Activated CD8-positive, alpha-beta memory T cell treated with anti-CD3 and anti-CD28 coated beads, Interleukin-2, amount 10 ng/mL, durations not matched to agents 7 days and 5 days (primary cell): Measurements from ENCODE around the gene DRAM1. TPM values are rescaled to one million over a fixed set of nuclear protein-coding genes. Genes with fewer than 3 reads are reported as not detected.

ENCODE experiments used
- ATAC-seq: fragments of 150-1000 bp; cut with Tn5 transposase; one replicate; pipeline ENCODE4 v1.10.0; 2021; ENCODE audit warnings: moderate library complexity
- CTCF ChIA-PET: fragments of 350-600 bp; sonication (Branson Sonifier 250); formaldehyde crosslinking; loops from one replicate; lab custom pipeline; 2021; ENCODE audit warnings: antibody characterized with exemption; lab: Charles Lee
- DNase-seq: peaks from one replicate; pipeline ENCODE4 v3.0.0-alpha.2; 2020
- H3K27ac Mint-ChIP-seq: one replicate; pipeline ENCODE4 v1.8.0; 2021; ENCODE audit warnings: mild to moderate bottlenecking, mixed read lengths
- H3K27me3 Mint-ChIP-seq: one replicate; pipeline ENCODE4 v1.8.0; 2021; ENCODE audit warnings: mixed read lengths
- H3K36me3 Mint-ChIP-seq: one replicate; pipeline ENCODE4 v1.8.0; 2021; ENCODE audit warnings: mild to moderate bottlenecking, mixed read lengths
- H3K4me1 Mint-ChIP-seq: one replicate; pipeline ENCODE4 v1.8.0; 2021; ENCODE audit warnings: mixed read lengths
- H3K4me3 Mint-ChIP-seq: one replicate; pipeline ENCODE4 v1.8.0; 2021; ENCODE audit warnings: mild to moderate bottlenecking, moderate library complexity, mixed read lengths
- H3K9me3 Mint-ChIP-seq: one replicate; pipeline ENCODE4 v1.8.0; 2022; ENCODE audit warnings: low read depth, mixed read lengths
- total RNA-seq, 2 experiments: library from RNA; stranded (reverse); gene quantifications; one replicate each; pipeline ENCODE4 v1.2.3, GENCODE V29; 2021

Gene DRAM1
- total RNA-seq, 2 experiments from 2014 or later: 5.4 to 7.3 TPM

GRCh38 chr12:101925361-101925760 is 48.0 kb downstream of the DRAM1 start:
- CTCF ChIA-PET: no interaction called here

GRCh38 chr12:101925935-101926334 is 48.6 kb downstream of the DRAM1 start:
- CTCF ChIA-PET: no interaction called here
- Mint-ChIP-seq H3K27me3 (no peaks in the 10 kb centered on the region), H3K27ac (no peak overlapping the region), H3K4me3 (no peak overlapping the region), H3K36me3 (peaks cover 4% of the 10 kb centered on the region), H3K4me1 (peaks cover 8% of the 10 kb centered on the region), H3K9me3 (no peaks in the 10 kb centered on the region)
- ATAC-seq: no peak
- no peak for DNase-seq

More at GRCh38 chr12:101925361-101925760, 48.0 kb downstream of the DRAM1 start:
- no peak for ATAC-seq
- DNase-seq: no peak
- Mint-ChIP-seq H3K4me3 (no peak overlapping the region), H3K4me1 (peaks cover 8% of the 10 kb centered on the region), H3K27ac (no peak overlapping the region), H3K36me3 (peaks cover 1% of the 10 kb centered on the region), H3K27me3 (no peaks in the 10 kb centered on the region), H3K9me3 (no peaks in the 10 kb centered on the region)

- Mint-ChIP-seq H3K4me3 (no peak overlapping the region), H3K36me3 (peaks cover 4% of the 10 kb centered on the region), H3K9me3 (no peaks in the 10 kb centered on the region), H3K27me3 (no peaks in the 10 kb centered on the region), H3K27ac (no peak overlapping the region), H3K4me1 (peaks cover 17% of the 10 kb centered on the region)
- CTCF ChIA-PET: no interaction called here
- no peak for DNase-seq
- ATAC-seq: no peak
Measured at GRCh38 chr12:101927036-101927435, 49.7 kb downstream of the DRAM1 start.

- no peaks in the 10 kb centered on the region for H3K9me3 Mint-ChIP-seq
- no peaks in the 10 kb centered on the region for H3K27me3 Mint-ChIP-seq
- CTCF ChIA-PET: interaction anchor here (1.5 to 1.7 kb wide), 2 partner anchors 10 to 12 kb away, joined by 3 to 5 read pairs; no protein-coding TSS in a partner anchor
- H3K4me3 Mint-ChIP-seq: no peak overlapping the region
- DNase-seq: no peak
- peaks cover 20% of the 10 kb centered on the region for H3K4me1 Mint-ChIP-seq
- H3K36me3 Mint-ChIP-seq: peaks cover 4% of the 10 kb centered on the region
- no peak overlapping the region for H3K27ac Mint-ChIP-seq
- no peak for ATAC-seq
Measured at GRCh38 chr12:101927999-101928398, 50.6 kb downstream of the DRAM1 start.

- ATAC-seq (no peak), DNase-seq (no peak)
- Mint-ChIP-seq H3K4me3 (no peak overlapping the region), H3K4me1 (peaks cover 20% of the 10 kb centered on the region), H3K36me3 (peaks cover 4% of the 10 kb centered on the region), H3K9me3 (no peaks in the 10 kb centered on the region), H3K27ac (no peak overlapping the region), H3K27me3 (no peaks in the 10 kb centered on the region)
- CTCF ChIA-PET: interaction anchor here (1.5 to 1.7 kb wide), 2 partner anchors 10 to 11 kb away, joined by 3 to 5 read pairs; no protein-coding TSS in a partner anchor
Measured at GRCh38 chr12:101928556-101928955, 51.2 kb downstream of the DRAM1 start.

- Mint-ChIP-seq H3K4me3 (no peak overlapping the region), H3K36me3 (peaks cover 4% of the 10 kb centered on the region), H3K9me3 (no peaks in the 10 kb centered on the region), H3K27me3 (no peaks in the 10 kb centered on the region), H3K27ac (no peak overlapping the region), H3K4me1 (peaks cover 20% of the 10 kb centered on the region)
- CTCF ChIA-PET: interaction anchor here (1.5 to 1.7 kb wide), 2 partner anchors 10 to 11 kb away, joined by 3 to 5 read pairs; no protein-coding TSS in a partner anchor
- no peak for ATAC-seq
- no peak for DNase-seq
Measured at GRCh38 chr12:101929365-101930041, 52.1 kb downstream of the DRAM1 start.

GRCh38 chr12:101931498-101932326 is 54.3 kb downstream of the DRAM1 start:
- H3K4me3 Mint-ChIP-seq: no peak overlapping the region
- ATAC-seq (peak; percentile 37), DNase-seq (no peak)
- H3K27me3 Mint-ChIP-seq: no peaks in the 10 kb centered on the region
- no peak overlapping the region for H3K27ac Mint-ChIP-seq
- CTCF ChIA-PET: interaction anchor here (0.7 kb wide), 1 partner anchor 880 kb away, joined by 3 read pairs; no protein-coding TSS in a partner anchor
- peaks cover 4% of the 10 kb centered on the region for H3K36me3 Mint-ChIP-seq
- peaks cover 34% of the 10 kb centered on the region for H3K4me1 Mint-ChIP-seq
- no peaks in the 10 kb centered on the region for H3K9me3 Mint-ChIP-seq

GRCh38 chr12:101933866-101934514 is 56.6 kb downstream of the DRAM1 start:
- DNase-seq (no peak), ATAC-seq (no peak)
- CTCF ChIA-PET: interaction anchor here (0.6 kb wide), 1 partner anchor 143 kb away, joined by 3 read pairs; no protein-coding TSS in a partner anchor
- Mint-ChIP-seq H3K4me1 (peaks cover 32% of the 10 kb centered on the region), H3K4me3 (no peak overlapping the region), H3K9me3 (no peaks in the 10 kb centered on the region), H3K36me3 (peaks cover 2% of the 10 kb centered on the region), H3K27me3 (no peaks in the 10 kb centered on the region), H3K27ac (no peak overlapping the region)

- DNase-seq: peak; percentile 57
- H3K27me3 Mint-ChIP-seq: peaks cover 2% of the 10 kb centered on the region
- peaks cover 36% of the 10 kb centered on the region for H3K4me1 Mint-ChIP-seq
- H3K27ac Mint-ChIP-seq: peak overlapping the region; percentile 54
- peak; percentile 89 for ATAC-seq
- H3K9me3 Mint-ChIP-seq: no peaks in the 10 kb centered on the region
- no peak overlapping the region for H3K4me3 Mint-ChIP-seq
- CTCF ChIA-PET: interaction anchor here (0.9 to 1.4 kb wide), 3 partner anchors 15 to 608 kb away, joined by 3 to 4 read pairs (median 3); no protein-coding TSS in a partner anchor
- no peaks in the 10 kb centered on the region for H3K36me3 Mint-ChIP-seq
Measured at GRCh38 chr12:101935890-101936746, 58.7 kb downstream of the DRAM1 start.

GRCh38 chr12:101939306-101939705 is 61.9 kb downstream of the DRAM1 start:
- Mint-ChIP-seq H3K36me3 (no peaks in the 10 kb centered on the region), H3K4me1 (peaks cover 32% of the 10 kb centered on the region), H3K4me3 (no peak overlapping the region), H3K27me3 (peaks cover 5% of the 10 kb centered on the region), H3K27ac (no peak overlapping the region), H3K9me3 (no peaks in the 10 kb centered on the region)
- DNase-seq: no peak
- CTCF ChIA-PET: interaction anchor here (1.2 kb wide), 2 partner anchors 11 to 184 kb away, joined by 3 read pairs; no protein-coding TSS in a partner anchor
- no peak for ATAC-seq

GRCh38 chr12:101939856-101940265 is 62.5 kb downstream of the DRAM1 start:
- DNase-seq: peak; percentile 70
- peaks cover 5% of the 10 kb centered on the region for H3K27me3 Mint-ChIP-seq
- no peaks in the 10 kb centered on the region for H3K36me3 Mint-ChIP-seq
- peak; percentile 70 for ATAC-seq
- no peak overlapping the region for H3K4me3 Mint-ChIP-seq
- H3K4me1 Mint-ChIP-seq: peaks cover 32% of the 10 kb centered on the region
- no peaks in the 10 kb centered on the region for H3K9me3 Mint-ChIP-seq
- CTCF ChIA-PET: interaction anchor here (0.7 to 2.2 kb wide), 5 partner anchors 11 to 872 kb away, joined by 3 to 6 read pairs (median 3); no protein-coding TSS in a partner anchor
- H3K27ac Mint-ChIP-seq: no peak overlapping the region

- no peak overlapping the region for H3K27ac Mint-ChIP-seq
- peaks cover 30% of the 10 kb centered on the region for H3K4me1 Mint-ChIP-seq
- no peaks in the 10 kb centered on the region for H3K9me3 Mint-ChIP-seq
- DNase-seq (no peak), ATAC-seq (no peak)
- H3K27me3 Mint-ChIP-seq: peaks cover 5% of the 10 kb centered on the region
- no peak overlapping the region for H3K4me3 Mint-ChIP-seq
- CTCF ChIA-PET: interaction anchor here (0.7 to 2.2 kb wide), 6 partner anchors 11 to 871 kb away, joined by 3 to 6 read pairs (median 3); no protein-coding TSS in a partner anchor
- H3K36me3 Mint-ChIP-seq: no peaks in the 10 kb centered on the region
Measured at GRCh38 chr12:101940400-101940950, 63.1 kb downstream of the DRAM1 start.
